Activated B cell treated with CpG ODN at 0.5 μM for 24 hours (primary cell): ENCODE measurements around the gene IL1RL2. TPM values are rescaled to one million over a fixed set of nuclear protein-coding genes. Genes with fewer than 3 reads are reported as not detected.

Source experiments
- ATAC-seq: fragments of 200-7000 bp; cut with Tn5 transposase; one replicate; pipeline ENCODE4 v1.10.0; 2021; ENCODE audit warnings: low read depth, mild to moderate bottlenecking, moderate library complexity
- CTCF ChIA-PET: fragments of 350-600 bp; sonication (Branson Sonifier 250); formaldehyde crosslinking; loops from one replicate; lab custom pipeline; 2021; ENCODE audit warnings: antibody characterized with exemption; lab: Charles Lee
- POLR2A ChIA-PET: fragments of 350-600 bp; sonication (Branson Sonifier 250); formaldehyde crosslinking; loops from one replicate; lab custom pipeline; 2021; ENCODE audit warnings: antibody characterized with exemption; lab: Charles Lee
- DNase-seq: peaks from one replicate; pipeline ENCODE4 v3.0.0; 2022
- H3K27ac Mint-ChIP-seq: one replicate; pipeline ENCODE4 v1.8.0; 2020; ENCODE audit warnings: mixed read lengths
- H3K27me3 Mint-ChIP-seq: one replicate; pipeline ENCODE4 v1.8.0; 2021; ENCODE audit warnings: mixed read lengths
- H3K36me3 Mint-ChIP-seq: one replicate; pipeline ENCODE4 v1.8.0; 2021; ENCODE audit warnings: low read depth, mixed read lengths
- H3K4me1 Mint-ChIP-seq: one replicate; pipeline ENCODE4 v1.8.0; 2021; ENCODE audit warnings: mixed read lengths
- H3K4me3 Mint-ChIP-seq: one replicate; pipeline ENCODE4 v1.8.0; 2020; ENCODE audit warnings: mild to moderate bottlenecking, mixed read lengths
- H3K9me3 Mint-ChIP-seq: one replicate; pipeline ENCODE4 v1.8.0; 2020; ENCODE audit warnings: mixed read lengths
- CTCF ChIP-seq: fragments of 200-600 bp; IDR thresholded peaks from one replicate; pipeline ENCODE4 v1.8.0; 2022; ENCODE audit warnings: antibody characterized with exemption, mild to moderate bottlenecking
- intact Hi-C: fragments of 100-400 bp; cut with micrococcal nuclease; formaldehyde crosslinking; loops from one replicate; pipeline ENCODE4 v1.15.1; 2024
- total RNA-seq: library from RNA; stranded (reverse); gene quantifications from 2 replicates; pipeline ENCODE4 v1.2.3, GENCODE V29; 2022

The IL1RL2 gene
- total RNA-seq, 1 donor from 2014 or later: not detected

- POLR2A ChIA-PET: no interaction called here
- Mint-ChIP-seq H3K36me3 (no peaks in the 10 kb centered on the region), H3K9me3 (no peaks in the 10 kb centered on the region), H3K4me1 (peaks cover 6% of the 10 kb centered on the region), H3K27ac (no peak overlapping the region), H3K27me3 (peaks cover 8% of the 10 kb centered on the region), H3K4me3 (no peak overlapping the region)
- TF ChIP-seq CTCF: no peak
- no peak for DNase-seq
- ATAC-seq: no peak
- intact Hi-C loops: no loop called here
- CTCF ChIA-PET: interaction anchor here (0.6 to 1.5 kb wide), 2 partner anchors 213 to 350 kb away, joined by 3 read pairs; no protein-coding TSS in a partner anchor
These were observed 46.5 kb downstream of the IL1RL2 start for GRCh38 chr2:102233132-102233884.

- Mint-ChIP-seq H3K27me3 (peaks cover 16% of the 10 kb centered on the region), H3K36me3 (no peaks in the 10 kb centered on the region), H3K4me3 (no peak overlapping the region), H3K27ac (no peak overlapping the region), H3K9me3 (no peaks in the 10 kb centered on the region), H3K4me1 (peaks cover 14% of the 10 kb centered on the region)
- no peak for ATAC-seq
- TF ChIP-seq CTCF: no peak
- intact Hi-C loops: no loop called here
- no peak for DNase-seq
- CTCF ChIA-PET: interaction anchor here (1.5 kb wide), 1 partner anchor 215 kb away, joined by 3 read pairs; no protein-coding TSS in a partner anchor
- POLR2A ChIA-PET: no interaction called here
These were observed 48.2 kb downstream of the IL1RL2 start for GRCh38 chr2:102235042-102235473.

- no peak for TF ChIP-seq CTCF
- no peak overlapping the region for H3K4me3 Mint-ChIP-seq
- no peaks in the 10 kb centered on the region for H3K36me3 Mint-ChIP-seq
- peaks cover 16% of the 10 kb centered on the region for H3K27me3 Mint-ChIP-seq
- ATAC-seq: no peak
- H3K27ac Mint-ChIP-seq: no peak overlapping the region
- H3K9me3 Mint-ChIP-seq: no peaks in the 10 kb centered on the region
- no peak for DNase-seq
- POLR2A ChIA-PET: no interaction called here
- CTCF ChIA-PET: no interaction called here
- peaks cover 15% of the 10 kb centered on the region for H3K4me1 Mint-ChIP-seq
- intact Hi-C loops: no loop called here
These were observed 48.7 kb downstream of the IL1RL2 start for GRCh38 chr2:102235491-102235890.

- CTCF ChIA-PET: no interaction called here
- intact Hi-C loops: no loop called here
- H3K9me3 Mint-ChIP-seq: no peaks in the 10 kb centered on the region
- ATAC-seq (no peak), DNase-seq (no peak)
- H3K4me1 Mint-ChIP-seq: peaks cover 22% of the 10 kb centered on the region
- peaks cover 14% of the 10 kb centered on the region for H3K27me3 Mint-ChIP-seq
- H3K4me3 Mint-ChIP-seq: no peak overlapping the region
- no peak for TF ChIP-seq CTCF
- H3K27ac Mint-ChIP-seq: no peak overlapping the region
- POLR2A ChIA-PET: no interaction called here
- no peaks in the 10 kb centered on the region for H3K36me3 Mint-ChIP-seq
These were observed 49.3 kb downstream of the IL1RL2 start for GRCh38 chr2:102236132-102236531.

- CTCF ChIA-PET: interaction anchor here (1.1 kb wide), 1 partner anchor 217 kb away, joined by 5 read pairs; no protein-coding TSS in a partner anchor
- ATAC-seq (no peak), DNase-seq (no peak)
- peaks cover 14% of the 10 kb centered on the region for H3K27me3 Mint-ChIP-seq
- H3K27ac Mint-ChIP-seq: no peak overlapping the region
- no peak for TF ChIP-seq CTCF
- POLR2A ChIA-PET: no interaction called here
- H3K9me3 Mint-ChIP-seq: no peaks in the 10 kb centered on the region
- H3K4me1 Mint-ChIP-seq: peaks cover 22% of the 10 kb centered on the region
- intact Hi-C loops: no loop called here
- H3K4me3 Mint-ChIP-seq: no peak overlapping the region
- H3K36me3 Mint-ChIP-seq: no peaks in the 10 kb centered on the region
These were observed 50.4 kb downstream of the IL1RL2 start for GRCh38 chr2:102237176-102237575.
